ENCODE measurements around the gene CNOT10.

The CNOT10 gene

GRCh38 chr3:32781211-32781968, 96.4 kb downstream of the CNOT10 start (continued):
- TF ChIP-seq FEZF1 (tag by site-specific recombination; IDR thresholded peaks at IDR 0.05) (no peak), ZNF10 (tag by site-specific recombination; IDR thresholded peaks at IDR 0.05) (no peak), MZF1 (tag by site-specific recombination; IDR thresholded peaks at IDR 0.05; ENCODE audit: borderline replicate concordance) (no peak), ZNF362 (tag by site-specific recombination; IDR thresholded peaks at IDR 0.05) (no peak), ZNF133 (tag by site-specific recombination; IDR thresholded peaks at IDR 0.05) (no peak), BCL11A (tag by site-specific recombination; IDR thresholded peaks at IDR 0.05; ENCODE audit: low read depth) (no peak), ZNF155 (tag by site-specific recombination; IDR thresholded peaks at IDR 0.05) (no peak), ZNF521 (tag by site-specific recombination; IDR thresholded peaks at IDR 0.05) (no peak), GLI4 (tag by site-specific recombination; IDR thresholded peaks at IDR 0.05) (no peak), ZNF239 (tag by site-specific recombination; IDR thresholded peaks at IDR 0.05) (no peak), OSR2 (tag by site-specific recombination; IDR thresholded peaks at IDR 0.05) (no peak), ZBTB48 (tag by site-specific recombination; IDR thresholded peaks at IDR 0.05) (peak; percentile 38; the same call in 1 of the 2 replicates), ZNF670 (tag by site-specific recombination; IDR thresholded peaks at IDR 0.05; ENCODE audit: low read depth) (no peak), ZNF423 (tag by site-specific recombination; IDR thresholded peaks at IDR 0.05) (0 out of 2 replicates have a peak, but pooled peaks have one; percentile 29), REPIN1 (tag by site-specific recombination; IDR thresholded peaks at IDR 0.05; ENCODE audit: low read depth) (no peak), ZNF639 (tag by site-specific recombination; IDR thresholded peaks at IDR 0.05) (no peak), PATZ1 (tag by site-specific recombination; IDR thresholded peaks at IDR 0.05) (peak; percentile 91), ZNF324 (tag by site-specific recombination; IDR thresholded peaks at IDR 0.05) (no peak), ZBTB1 (tag by site-specific recombination; IDR thresholded peaks at IDR 0.05) (no peak), HOXD13 (CRISPR knock-in tag; IDR thresholded peaks at IDR 0.05; ENCODE audit: borderline replicate concordance) (no peak), ZNF560 (tag by site-specific recombination; IDR thresholded peaks at IDR 0.05; ENCODE audit: borderline replicate concordance) (no peak), ZNF692 (tag by site-specific recombination; IDR thresholded peaks at IDR 0.05) (peak; percentile 62; the same call in 1 of the 2 replicates), PBX3 (CRISPR knock-in tag; IDR thresholded peaks at IDR 0.05) (no peak), ZNF341 (tag by site-specific recombination; IDR thresholded peaks at IDR 0.05; ENCODE audit: low read depth) (no peak), ZNF830 (tag by site-specific recombination; IDR thresholded peaks at IDR 0.05; ENCODE audit: low read depth) (no peak), ZNF600 (tag by site-specific recombination; IDR thresholded peaks at IDR 0.05) (peak; percentile 29; the same call in 1 of the 2 replicates), ZNF629 (tag by site-specific recombination; IDR thresholded peaks at IDR 0.05) (0 out of 2 replicates have a peak, but pooled peaks have one; percentile 29), ZNF223 (tag by site-specific recombination; IDR thresholded peaks at IDR 0.05) (no peak), ZNF37A (tag by site-specific recombination; IDR thresholded peaks at IDR 0.05) (no peak), ZNF2 (tag by site-specific recombination; IDR thresholded peaks at IDR 0.05) (peak; percentile 59; the same call in 1 of the 2 replicates), ZBTB20 (tag by site-specific recombination; IDR thresholded peaks at IDR 0.05) (peak; percentile 94), PRDM1 (tag by site-specific recombination; IDR thresholded peaks at IDR 0.05) (no peak)
- TF ChIP-seq, protein P1, sequence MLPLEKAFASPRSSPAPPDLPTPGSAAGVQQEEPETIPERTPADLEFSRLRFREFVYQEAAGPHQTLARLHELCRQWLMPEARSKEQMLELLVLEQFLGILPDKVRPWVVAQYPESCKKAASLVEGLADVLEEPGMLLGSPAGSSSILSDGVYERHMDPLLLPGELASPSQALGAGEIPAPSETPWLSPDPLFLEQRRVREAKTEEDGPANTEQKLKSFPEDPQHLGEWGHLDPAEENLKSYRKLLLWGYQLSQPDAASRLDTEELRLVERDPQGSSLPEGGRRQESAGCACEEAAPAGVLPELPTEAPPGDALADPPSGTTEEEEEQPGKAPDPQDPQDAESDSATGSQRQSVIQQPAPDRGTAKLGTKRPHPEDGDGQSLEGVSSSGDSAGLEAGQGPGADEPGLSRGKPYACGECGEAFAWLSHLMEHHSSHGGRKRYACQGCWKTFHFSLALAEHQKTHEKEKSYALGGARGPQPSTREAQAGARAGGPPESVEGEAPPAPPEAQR (tag by site-specific recombination; IDR thresholded peaks at IDR 0.05): no peak

All from HEK293 (cell line).